Measurements from ENCODE around the gene CWC25. TPM values are rescaled to one million over a fixed set of nuclear protein-coding genes. Genes with fewer than 3 reads are reported as not detected.

Gene CWC25
- total and polyA plus RNA-seq, 2 of the 13 experiments (the other 11 are each of a cell fraction or from before 2014, with no cell fraction given) = 15.6 to 22.7 TPM

DNA sequence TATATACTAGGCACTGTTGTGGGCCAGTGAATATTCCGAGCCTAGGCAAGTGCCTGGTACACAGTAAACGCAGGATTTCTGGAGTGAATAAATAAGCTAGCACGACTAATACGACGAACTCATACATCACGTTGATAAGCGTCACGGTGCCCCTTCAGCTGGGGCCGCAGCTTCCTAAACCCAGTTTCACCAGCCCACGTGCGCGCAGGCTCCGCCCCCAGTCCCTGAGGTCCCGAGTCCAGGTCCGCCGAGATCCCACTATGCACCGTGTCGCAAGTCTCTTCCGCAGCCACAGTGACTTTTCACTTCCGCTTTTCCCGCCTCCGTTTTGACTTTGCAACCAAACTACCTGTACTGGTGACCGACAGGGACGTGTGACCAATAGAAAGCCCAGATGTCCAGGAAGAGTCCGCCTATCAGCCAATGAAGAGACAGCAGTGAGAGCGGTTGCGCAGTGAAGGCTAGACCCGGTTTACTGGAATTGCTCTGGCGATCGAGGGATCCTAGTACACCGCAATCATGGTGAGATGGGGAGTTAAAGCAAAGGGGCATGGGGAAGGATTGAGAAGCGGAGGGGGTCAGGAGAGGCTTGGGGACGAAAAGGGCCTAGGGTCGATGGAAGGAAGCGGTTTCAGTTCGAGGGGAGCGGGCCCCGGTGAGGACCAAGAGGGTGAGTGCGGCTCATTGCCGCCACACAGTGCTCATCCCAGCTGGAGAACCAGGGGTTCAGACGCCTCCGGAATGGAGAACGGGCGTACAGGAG lies 72.6 kb downstream of the CWC25 start, which contains the start of gene PSMB3 (continued):
- TF ChIP-seq THAP11 (CRISPR knock-in tag; IDR thresholded peaks at IDR 0.05) (peak; percentile 96), CBX5 (CRISPR knock-in tag; IDR thresholded peaks at IDR 0.05; ENCODE audit: borderline replicate concordance) (no peak; the same call in 1 of the 2 replicates), SNAI1 (CRISPR knock-in tag; IDR thresholded peaks at IDR 0.05; ENCODE audit: borderline replicate concordance) (peak; percentile 76; the same call in 1 of the 2 replicates), KLF6 (CRISPR knock-in tag; IDR thresholded peaks at IDR 0.05) (peak; percentile 71; the same call in 1 of the 2 replicates), FOXC1 (CRISPR knock-in tag; IDR thresholded peaks at IDR 0.05; ENCODE audit: borderline replicate concordance) (peak; percentile 70), NFRKB (IDR thresholded peaks at IDR 0.05) (no peak), SIX4 (CRISPR knock-in tag; IDR thresholded peaks at IDR 0.05) (peak; percentile 75), SOX13 (IDR thresholded peaks at IDR 0.05) (peak; percentile 99), SOX13 (CRISPR knock-in tag; conservative IDR thresholded peaks at IDR 0.05 in 1 of 2, IDR thresholded peaks at IDR 0.05 in 1 of 2) (peak in 1 of 2 experiments; percentile 47; a peak in 1 of 4 replicates), CCDC6 (CRISPR knock-in tag; IDR thresholded peaks at IDR 0.05) (peak; percentile 75; the same call in 1 of the 2 replicates), CENPBD1 (CRISPR knock-in tag; IDR thresholded peaks at IDR 0.05; ENCODE audit: borderline replicate concordance, low read depth) (no peak), NR0B2 (CRISPR knock-in tag; IDR thresholded peaks at IDR 0.05) (peak; percentile 90; the same call in 1 of the 2 replicates), ZMAT3 (CRISPR knock-in tag; conservative IDR thresholded peaks at IDR 0.05) (no peak), CBX2 (IDR thresholded peaks at IDR 0.05; ENCODE audit: low read depth, low read length) (no peak), CBX2 (CRISPR knock-in tag; IDR thresholded peaks at IDR 0.05; ENCODE audit: low read depth) (no peak), MIER3 (CRISPR knock-in tag; IDR thresholded peaks at IDR 0.05; ENCODE audit: borderline replicate concordance) (peak; percentile 80), ZNF276 (CRISPR knock-in tag; IDR thresholded peaks at IDR 0.05; ENCODE audit: low read depth) (peak; percentile 85; the same call in 1 of the 2 replicates), EEA1 (CRISPR knock-in tag; IDR thresholded peaks at IDR 0.05; ENCODE audit: borderline replicate concordance) (no peak), MED1 (CRISPR knock-in tag; IDR thresholded peaks at IDR 0.05) (peak; percentile 49; the same call in 1 of the 2 replicates)
- TF ChIP-seq, protein P1, sequence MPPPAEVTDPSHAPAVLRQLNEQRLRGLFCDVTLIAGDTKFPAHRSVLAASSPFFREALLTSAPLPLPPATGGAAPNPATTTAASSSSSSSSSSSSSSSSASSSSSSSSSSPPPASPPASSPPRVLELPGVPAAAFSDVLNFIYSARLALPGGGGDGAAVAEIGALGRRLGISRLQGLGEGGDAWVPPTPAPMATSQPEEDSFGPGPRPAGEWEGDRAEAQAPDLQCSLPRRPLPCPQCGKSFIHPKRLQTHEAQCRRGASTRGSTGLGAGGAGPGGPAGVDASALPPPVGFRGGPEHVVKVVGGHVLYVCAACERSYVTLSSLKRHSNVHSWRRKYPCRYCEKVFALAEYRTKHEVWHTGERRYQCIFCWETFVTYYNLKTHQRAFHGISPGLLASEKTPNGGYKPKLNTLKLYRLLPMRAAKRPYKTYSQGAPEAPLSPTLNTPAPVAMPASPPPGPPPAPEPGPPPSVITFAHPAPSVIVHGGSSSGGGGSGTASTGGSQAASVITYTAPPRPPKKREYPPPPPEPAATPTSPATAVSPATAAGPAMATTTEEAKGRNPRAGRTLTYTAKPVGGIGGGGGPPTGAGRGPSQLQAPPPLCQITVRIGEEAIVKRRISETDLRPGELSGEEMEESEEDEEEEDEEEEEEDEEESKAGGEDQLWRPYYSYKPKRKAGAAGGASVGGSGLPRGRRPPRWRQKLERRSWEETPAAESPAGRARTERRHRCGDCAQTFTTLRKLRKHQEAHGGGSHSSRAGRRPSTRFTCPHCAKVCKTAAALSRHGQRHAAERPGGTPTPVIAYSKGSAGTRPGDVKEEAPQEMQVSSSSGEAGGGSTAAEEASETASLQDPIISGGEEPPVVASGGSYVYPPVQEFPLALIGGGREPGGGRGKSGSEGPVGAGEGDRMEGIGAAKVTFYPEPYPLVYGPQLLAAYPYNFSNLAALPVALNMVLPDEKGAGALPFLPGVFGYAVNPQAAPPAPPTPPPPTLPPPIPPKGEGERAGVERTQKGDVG (CRISPR knock-in tag; IDR thresholded peaks at IDR 0.05; ENCODE audit: borderline replicate concordance) = 0 out of 2 replicates have a peak, but pooled peaks have one; percentile 39
- TF ChIP-seq, protein P2, sequence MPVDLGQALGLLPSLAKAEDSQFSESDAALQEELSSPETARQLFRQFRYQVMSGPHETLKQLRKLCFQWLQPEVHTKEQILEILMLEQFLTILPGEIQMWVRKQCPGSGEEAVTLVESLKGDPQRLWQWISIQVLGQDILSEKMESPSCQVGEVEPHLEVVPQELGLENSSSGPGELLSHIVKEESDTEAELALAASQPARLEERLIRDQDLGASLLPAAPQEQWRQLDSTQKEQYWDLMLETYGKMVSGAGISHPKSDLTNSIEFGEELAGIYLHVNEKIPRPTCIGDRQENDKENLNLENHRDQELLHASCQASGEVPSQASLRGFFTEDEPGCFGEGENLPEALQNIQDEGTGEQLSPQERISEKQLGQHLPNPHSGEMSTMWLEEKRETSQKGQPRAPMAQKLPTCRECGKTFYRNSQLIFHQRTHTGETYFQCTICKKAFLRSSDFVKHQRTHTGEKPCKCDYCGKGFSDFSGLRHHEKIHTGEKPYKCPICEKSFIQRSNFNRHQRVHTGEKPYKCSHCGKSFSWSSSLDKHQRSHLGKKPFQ (CRISPR knock-in tag; IDR thresholded peaks at IDR 0.05; ENCODE audit: insufficient replicate concordance) = peak; percentile 87

Measured in HepG2 (cell line).